ENCODE results near the gene NEURL3.

Gene NEURL3

GRCh38 chr2:96527286-96528005, 22.3 kb upstream of the NEURL3 start:
- peak; percentile 40 for DNase-seq (ENCODE audit: low read depth, low spot score)

- DNase-seq (ENCODE audit: low read depth, low spot score): no peak
Measured at GRCh38 chr2:96526615-96527285, 21.6 kb upstream of the NEURL3 start.

GRCh38 chr2:96526101-96526591, 21.0 kb upstream of the NEURL3 start:
- no peak for DNase-seq (ENCODE audit: low read depth, low spot score)

GRCh38 chr2:96525211-96525507, 20.0 kb upstream of the NEURL3 start:
- DNase-seq (ENCODE audit: low read depth, low spot score): no peak

GRCh38 chr2:96524482-96525210, 19.5 kb upstream of the NEURL3 start:
- no peak for DNase-seq (ENCODE audit: low read depth, low spot score)

GRCh38 chr2:96523659-96524481, 18.7 kb upstream of the NEURL3 start:
- DNase-seq (ENCODE audit: low read depth, low spot score): no peak

GRCh38 chr2:96522304-96523203, 17.4 kb upstream of the NEURL3 start:
- DNase-seq (ENCODE audit: low read depth, low spot score): no peak

GRCh38 chr2:96521219-96521618, 16.1 kb upstream of the NEURL3 start:
- DNase-seq (ENCODE audit: low read depth, low spot score): no peak

GRCh38 chr2:96520697-96521096, 15.5 kb upstream of the NEURL3 start:
- DNase-seq (ENCODE audit: low read depth, low spot score): no peak

- DNase-seq (ENCODE audit: low read depth, low spot score): no peak
Measured at GRCh38 chr2:96520231-96520630, 15.1 kb upstream of the NEURL3 start.

GRCh38 chr2:96517079-96517478, 11.9 kb upstream of the NEURL3 start:
- DNase-seq (ENCODE audit: low read depth, low spot score): no peak

GRCh38 chr2:96514521-96514920, 9.4 kb upstream of the NEURL3 start:
- DNase-seq (ENCODE audit: low read depth, low spot score): no peak

- DNase-seq (ENCODE audit: low read depth, low spot score): no peak
Measured at GRCh38 chr2:96512341-96512740, 7.2 kb upstream of the NEURL3 start.

- no peak for DNase-seq (ENCODE audit: low read depth, low spot score)
Measured at GRCh38 chr2:96511851-96512250, 6.7 kb upstream of the NEURL3 start.

GRCh38 chr2:96510931-96511595, 5.9 kb upstream of the NEURL3 start:
- DNase-seq (ENCODE audit: low read depth, low spot score): no peak

- DNase-seq (ENCODE audit: low read depth, low spot score): no peak
Measured at GRCh38 chr2:96509847-96510230, 4.7 kb upstream of the NEURL3 start.

- no peak for DNase-seq (ENCODE audit: low read depth, low spot score)
Measured at GRCh38 chr2:96509114-96509846, 4.1 kb upstream of the NEURL3 start.

- no peak for DNase-seq (ENCODE audit: low read depth, low spot score)
Measured at GRCh38 chr2:96508521-96509113, 3.5 kb upstream of the NEURL3 start.

- DNase-seq (ENCODE audit: low read depth, low spot score): peak; percentile 74
Measured at GRCh38 chr2:96507957-96508520, 2.9 kb upstream of the NEURL3 start.

Data from activated CD4-positive, CD25-positive, alpha-beta regulatory T cell treated with anti-CD3 and anti-CD28 coated beads, Interleukin-2, amount 50 U/mL, for 16 hours (primary cell).